Kidney (tissue), 14 donors: ENCODE results near the gene KCNAB1. TPM values are rescaled to one million over a fixed set of nuclear protein-coding genes. Genes with fewer than 3 reads are reported as not detected.

Experiments
- DNase-seq, 5 donors: peaks; one replicate each; pipeline ENCODE4 v3.0.0-alpha.2; 2013 to 2020
- FAIRE-seq: peaks from 2 replicates; lab custom pipeline; 2012; peaks lifted over from hg19 to GRCh38; lab: Jason Lieb, UNC
- H3K27ac ChIP-seq, 2 donors: one replicate each; pipeline ENCODE4 v1.7.0; 2013; ENCODE audit warnings: low read depth in 2 of 2, low read length in 2 of 2, inconsistent platforms in 1 of 2
- H3K27me3 ChIP-seq: one replicate; pipeline ENCODE4 v1.7.1; 2013; ENCODE audit warnings: low read length, inconsistent platforms; ENCODE audit not compliant: control insufficient read depth, insufficient read depth
- H3K36me3 ChIP-seq, 3 donors: one replicate each; pipeline versions ENCODE4 v1.7.0 to v1.7.1; 2013; ENCODE audit warnings: low read length in 3 of 3, control low read depth in 1 of 3, inconsistent platforms in 1 of 3; ENCODE audit not compliant: insufficient read depth in 3 of 3, control insufficient read depth in 2 of 3
- H3K4me1 ChIP-seq, 3 donors: one replicate each; pipeline versions ENCODE4 v1.7.0 to v1.7.1; 2013; ENCODE audit warnings: low read length in 3 of 3, inconsistent platforms in 1 of 3, low read depth in 1 of 3; ENCODE audit not compliant: control insufficient read depth in 2 of 3, insufficient read depth in 2 of 3
- H3K4me3 ChIP-seq, 3 donors: one replicate each; pipeline versions ENCODE4 v1.7.0 to v1.8.1; 2013; ENCODE audit warnings: low read length in 3 of 3, control low read depth in 1 of 3, inconsistent platforms in 1 of 3
- H3K9ac ChIP-seq, 3 donors: one replicate each; pipeline versions ENCODE4 v1.7.0 to v1.7.1; 2013; ENCODE audit warnings: low read length in 3 of 3, control low read depth in 1 of 3, inconsistent platforms in 1 of 3
- H3K9me3 ChIP-seq, 3 donors: one replicate each; pipeline versions ENCODE4 v1.7.0 to v1.7.1; 2013; ENCODE audit warnings: low read length in 3 of 3, control low read depth in 1 of 3, inconsistent platforms in 1 of 3; ENCODE audit not compliant: control insufficient read depth in 2 of 3, insufficient read depth in 1 of 3
- intact Hi-C: fragments of 100-400 bp; cut with DNase I; formaldehyde crosslinking; loops from one replicate; pipeline ENCODE4 v1.11.1; 2022
- polyA plus RNA-seq: library from polyadenylated mRNA; stranded (reverse); fragments of 350-450 nt; fragmentation: Illumina TruSeq; extraction: RNeasy Lipid Tissue Mini Kit (QIAGEN cat#74804); gene quantifications from one replicate; pipeline ENCODE4 v1.2.3, GENCODE V29; 2014; ENCODE audit warnings: low read depth, low replicate concordance; ENCODE audit not compliant: insufficient read depth
- total RNA-seq: library from RNA; stranded (reverse); fragmentation: NEBNext Ultra II Directional; extraction: Animal tissue kit (Norgen Biotek cat#: 25700); gene quantifications from one replicate; pipeline ENCODE4 v1.2.1, GENCODE V29; 2021
- TF ChIP-seq, protein P1 (sequence below): IDR thresholded peaks from 3 replicates; pipeline ENCODE4 v1.5.1; 2012; ENCODE audit warnings: mild to moderate bottlenecking, moderate library complexity, borderline replicate concordance; ENCODE audit not compliant: insufficient read depth; ENCODE audit errors: extremely low read depth
- donor health status: control.
- donor health status: control.
- donor health status: control.
- donor health status: control.
- donor health status: control.
- donor health status: DM: yes; HTN: yes; CAD: no.
- donor health status: Normal renal cell carcinoma (clear cell type).

The KCNAB1 gene
- total and polyA plus RNA-seq, 2 donors from 2014 or later = 1.7 to 6.6 TPM

- intact Hi-C loops = no loop called here
- no peak for FAIRE-seq
- H3K27me3 ChIP-seq = no peaks in the 10 kb centered on the region
- no peak for DNase-seq
- no peaks in the 10 kb centered on the region for H3K36me3 ChIP-seq
- H3K27ac ChIP-seq = no peak overlapping the region
- TF ChIP-seq, protein P1, sequence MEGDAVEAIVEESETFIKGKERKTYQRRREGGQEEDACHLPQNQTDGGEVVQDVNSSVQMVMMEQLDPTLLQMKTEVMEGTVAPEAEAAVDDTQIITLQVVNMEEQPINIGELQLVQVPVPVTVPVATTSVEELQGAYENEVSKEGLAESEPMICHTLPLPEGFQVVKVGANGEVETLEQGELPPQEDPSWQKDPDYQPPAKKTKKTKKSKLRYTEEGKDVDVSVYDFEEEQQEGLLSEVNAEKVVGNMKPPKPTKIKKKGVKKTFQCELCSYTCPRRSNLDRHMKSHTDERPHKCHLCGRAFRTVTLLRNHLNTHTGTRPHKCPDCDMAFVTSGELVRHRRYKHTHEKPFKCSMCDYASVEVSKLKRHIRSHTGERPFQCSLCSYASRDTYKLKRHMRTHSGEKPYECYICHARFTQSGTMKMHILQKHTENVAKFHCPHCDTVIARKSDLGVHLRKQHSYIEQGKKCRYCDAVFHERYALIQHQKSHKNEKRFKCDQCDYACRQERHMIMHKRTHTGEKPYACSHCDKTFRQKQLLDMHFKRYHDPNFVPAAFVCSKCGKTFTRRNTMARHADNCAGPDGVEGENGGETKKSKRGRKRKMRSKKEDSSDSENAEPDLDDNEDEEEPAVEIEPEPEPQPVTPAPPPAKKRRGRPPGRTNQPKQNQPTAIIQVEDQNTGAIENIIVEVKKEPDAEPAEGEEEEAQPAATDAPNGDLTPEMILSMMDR = no peak
- H3K9ac ChIP-seq = no peak overlapping the region
- no peaks in the 10 kb centered on the region for H3K4me1 ChIP-seq
- H3K9me3 ChIP-seq = no peaks in the 10 kb centered on the region
- no peak overlapping the region for H3K4me3 ChIP-seq
Measured at GRCh38 chr3:156271508-156271907, 151.1 kb downstream of the KCNAB1 start.

- DNase-seq = no peak
- no peak overlapping the region for H3K4me3 ChIP-seq
- no peaks in the 10 kb centered on the region for H3K27me3 ChIP-seq
- no peak overlapping the region for H3K27ac ChIP-seq
- no peaks in the 10 kb centered on the region for H3K4me1 ChIP-seq
- TF ChIP-seq, protein P1 = no peak
- H3K36me3 ChIP-seq = no peaks in the 10 kb centered on the region
- FAIRE-seq = no peak
- intact Hi-C loops = no loop called here
- no peak overlapping the region for H3K9ac ChIP-seq
- H3K9me3 ChIP-seq = no peaks in the 10 kb centered on the region
Measured at GRCh38 chr3:156271995-156272719, 151.8 kb downstream of the KCNAB1 start.

GRCh38 chr3:156273111-156273694, 152.8 kb downstream of the KCNAB1 start:
- no peaks in the 10 kb centered on the region for H3K27me3 ChIP-seq
- H3K36me3 ChIP-seq = no peaks in the 10 kb centered on the region
- TF ChIP-seq, protein P1 = no peak
- no peak for FAIRE-seq
- no peaks in the 10 kb centered on the region for H3K9me3 ChIP-seq
- no peak overlapping the region for H3K4me3 ChIP-seq
- no peaks in the 10 kb centered on the region for H3K4me1 ChIP-seq
- no peak for DNase-seq
- H3K9ac ChIP-seq = no peak overlapping the region
- intact Hi-C loops = no loop called here
- no peak overlapping the region for H3K27ac ChIP-seq
